Activated CD8-positive, alpha-beta memory T cell treated with anti-CD3 and anti-CD28 coated beads, Interleukin-2, amount 10 ng/mL, durations not matched to agents 7 days and 5 days (primary cell): ENCODE results near the gene TRPV4. TPM values are rescaled to one million over a fixed set of nuclear protein-coding genes. Genes with fewer than 3 reads are reported as not detected.

Experiments used
- ATAC-seq: fragments of 150-1000 bp; cut with Tn5 transposase; one replicate; pipeline ENCODE4 v1.10.0; 2021; ENCODE audit warnings: moderate library complexity
- CTCF ChIA-PET: fragments of 350-600 bp; sonication (Branson Sonifier 250); formaldehyde crosslinking; loops from one replicate; lab custom pipeline; 2021; ENCODE audit warnings: antibody characterized with exemption; lab: Charles Lee
- DNase-seq: peaks from one replicate; pipeline ENCODE4 v3.0.0-alpha.2; 2020
- H3K27ac Mint-ChIP-seq: one replicate; pipeline ENCODE4 v1.8.0; 2021; ENCODE audit warnings: mild to moderate bottlenecking, mixed read lengths
- H3K27me3 Mint-ChIP-seq: one replicate; pipeline ENCODE4 v1.8.0; 2021; ENCODE audit warnings: mixed read lengths
- H3K36me3 Mint-ChIP-seq: one replicate; pipeline ENCODE4 v1.8.0; 2021; ENCODE audit warnings: mild to moderate bottlenecking, mixed read lengths
- H3K4me1 Mint-ChIP-seq: one replicate; pipeline ENCODE4 v1.8.0; 2021; ENCODE audit warnings: mixed read lengths
- H3K4me3 Mint-ChIP-seq: one replicate; pipeline ENCODE4 v1.8.0; 2021; ENCODE audit warnings: mild to moderate bottlenecking, moderate library complexity, mixed read lengths
- H3K9me3 Mint-ChIP-seq: one replicate; pipeline ENCODE4 v1.8.0; 2022; ENCODE audit warnings: low read depth, mixed read lengths
- total RNA-seq, 2 experiments: library from RNA; stranded (reverse); gene quantifications; one replicate each; pipeline ENCODE4 v1.2.3, GENCODE V29; 2021

TRPV4 gene
- total RNA-seq, 2 experiments from 2014 or later: not detected

DNA sequence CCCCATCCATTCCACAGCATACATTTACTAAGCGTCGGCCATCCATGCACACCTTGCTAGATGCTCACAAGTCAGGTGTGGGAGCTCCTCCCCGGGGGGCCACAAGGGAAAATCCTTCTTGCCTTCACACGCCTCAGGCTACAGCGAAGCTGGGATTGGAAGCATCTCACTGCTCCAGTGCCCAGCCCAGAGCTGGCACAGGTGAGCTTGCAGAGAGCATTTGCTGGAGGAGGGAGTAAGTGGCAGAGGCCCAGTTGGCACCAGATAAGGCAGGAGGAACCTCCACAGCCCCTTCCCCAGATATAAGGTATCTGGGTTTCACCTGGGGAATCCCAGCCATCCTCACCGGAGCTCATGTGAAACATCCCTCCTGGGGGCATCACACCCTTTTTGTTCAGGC lies 1.8 kb downstream of the TRPV4 start:
- H3K4me1 Mint-ChIP-seq: peaks cover 12% of the 10 kb centered on the region
- no peaks in the 10 kb centered on the region for H3K9me3 Mint-ChIP-seq
- CTCF ChIA-PET: interaction anchor here (0.6 to 3.5 kb wide), 5 partner anchors 9 to 25 kb away, joined by 3 to 16 read pairs (median 5); no protein-coding TSS in a partner anchor
- no peak for ATAC-seq
- no peak for DNase-seq
- peaks cover 48% of the 10 kb centered on the region for H3K27me3 Mint-ChIP-seq
- H3K4me3 Mint-ChIP-seq: no peak overlapping the region
- no peaks in the 10 kb centered on the region for H3K36me3 Mint-ChIP-seq
- H3K27ac Mint-ChIP-seq: no peak overlapping the region

DNA sequence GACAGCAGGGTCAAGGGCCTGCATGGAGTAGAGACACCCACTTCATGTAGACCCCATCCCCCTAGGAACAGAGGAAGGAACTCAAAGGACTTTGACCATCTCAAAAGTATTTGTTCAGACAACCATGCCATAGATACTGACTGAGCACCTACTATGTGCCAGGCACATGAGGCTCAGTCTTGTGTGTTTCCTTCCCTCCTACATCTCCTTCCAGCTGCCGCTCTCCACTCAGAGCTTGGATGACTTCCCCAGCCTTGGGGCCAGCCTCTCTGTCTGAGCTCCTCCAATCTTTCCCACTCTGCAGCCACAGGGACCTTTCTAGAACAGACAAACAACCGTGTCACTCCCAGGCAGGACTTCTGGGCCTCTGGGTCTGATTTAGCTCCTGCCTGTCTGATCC lies 2.5 kb downstream of the TRPV4 start:
- Mint-ChIP-seq H3K36me3 (no peaks in the 10 kb centered on the region), H3K9me3 (no peaks in the 10 kb centered on the region), H3K27me3 (peaks cover 48% of the 10 kb centered on the region), H3K27ac (no peak overlapping the region), H3K4me3 (no peak overlapping the region), H3K4me1 (peaks cover 12% of the 10 kb centered on the region)
- no peak for DNase-seq
- CTCF ChIA-PET: interaction anchor here (1.6 to 3.5 kb wide), 2 partner anchors 14 to 23 kb away, joined by 5 to 16 read pairs; no protein-coding TSS in a partner anchor
- ATAC-seq: no peak

DNA sequence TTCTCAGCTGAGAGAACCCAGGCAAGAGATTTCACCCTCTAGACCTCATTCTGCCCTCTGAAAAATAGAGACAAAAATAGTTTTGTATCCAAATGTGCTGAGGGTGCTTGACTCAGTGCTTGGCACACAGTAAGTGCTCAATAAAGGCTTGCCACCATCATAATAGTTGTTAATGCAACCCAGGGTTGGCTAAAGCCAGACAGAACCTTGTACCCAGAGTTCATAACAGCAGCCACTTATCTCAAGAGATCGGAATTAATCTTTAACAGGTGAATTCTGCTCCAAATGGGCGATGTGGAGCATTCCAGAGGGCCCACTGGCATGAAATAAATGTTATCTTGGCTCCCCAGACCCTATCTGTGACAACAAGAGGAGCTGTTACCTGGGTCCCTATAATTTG lies 2.9 kb downstream of the TRPV4 start:
- CTCF ChIA-PET: interaction anchor here (1.6 to 3.5 kb wide), 3 partner anchors 15 to 23 kb away, joined by 5 to 23 read pairs (median 16); no protein-coding TSS in a partner anchor
- ATAC-seq (no peak), DNase-seq (no peak)
- H3K27me3 Mint-ChIP-seq: peaks cover 49% of the 10 kb centered on the region
- H3K4me3 Mint-ChIP-seq: no peak overlapping the region
- no peaks in the 10 kb centered on the region for H3K36me3 Mint-ChIP-seq
- H3K27ac Mint-ChIP-seq: no peak overlapping the region
- peaks cover 12% of the 10 kb centered on the region for H3K4me1 Mint-ChIP-seq
- no peaks in the 10 kb centered on the region for H3K9me3 Mint-ChIP-seq

DNA sequence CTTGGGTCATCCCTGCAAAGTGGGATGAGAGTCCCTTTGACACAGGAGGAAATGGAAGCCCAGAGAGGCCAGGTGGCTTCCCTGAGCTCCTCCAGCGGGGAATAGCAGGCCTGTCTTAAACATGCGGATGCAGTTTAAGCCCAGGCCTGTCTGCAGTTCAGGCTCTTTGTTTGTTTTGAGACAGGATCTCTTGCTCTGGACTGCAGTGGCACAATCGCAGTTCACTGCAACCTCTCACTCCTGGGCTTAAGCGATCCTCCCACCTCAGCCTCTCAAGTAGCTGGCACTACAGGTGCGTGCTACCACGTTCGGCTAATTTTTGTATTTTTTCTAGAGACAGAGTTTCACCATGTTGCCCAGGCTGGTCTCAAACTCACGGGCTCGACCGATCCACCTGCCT lies 3.5 kb downstream of the TRPV4 start:
- Mint-ChIP-seq H3K27me3 (peaks cover 45% of the 10 kb centered on the region), H3K4me1 (peaks cover 12% of the 10 kb centered on the region), H3K9me3 (no peaks in the 10 kb centered on the region), H3K4me3 (no peak overlapping the region), H3K27ac (no peak overlapping the region), H3K36me3 (no peaks in the 10 kb centered on the region)
- DNase-seq (no peak), ATAC-seq (no peak)
- CTCF ChIA-PET: interaction anchor here (1.0 to 2.8 kb wide), 3 partner anchors 10 to 23 kb away, joined by 3 to 23 read pairs (median 6); no protein-coding TSS in a partner anchor

DNA sequence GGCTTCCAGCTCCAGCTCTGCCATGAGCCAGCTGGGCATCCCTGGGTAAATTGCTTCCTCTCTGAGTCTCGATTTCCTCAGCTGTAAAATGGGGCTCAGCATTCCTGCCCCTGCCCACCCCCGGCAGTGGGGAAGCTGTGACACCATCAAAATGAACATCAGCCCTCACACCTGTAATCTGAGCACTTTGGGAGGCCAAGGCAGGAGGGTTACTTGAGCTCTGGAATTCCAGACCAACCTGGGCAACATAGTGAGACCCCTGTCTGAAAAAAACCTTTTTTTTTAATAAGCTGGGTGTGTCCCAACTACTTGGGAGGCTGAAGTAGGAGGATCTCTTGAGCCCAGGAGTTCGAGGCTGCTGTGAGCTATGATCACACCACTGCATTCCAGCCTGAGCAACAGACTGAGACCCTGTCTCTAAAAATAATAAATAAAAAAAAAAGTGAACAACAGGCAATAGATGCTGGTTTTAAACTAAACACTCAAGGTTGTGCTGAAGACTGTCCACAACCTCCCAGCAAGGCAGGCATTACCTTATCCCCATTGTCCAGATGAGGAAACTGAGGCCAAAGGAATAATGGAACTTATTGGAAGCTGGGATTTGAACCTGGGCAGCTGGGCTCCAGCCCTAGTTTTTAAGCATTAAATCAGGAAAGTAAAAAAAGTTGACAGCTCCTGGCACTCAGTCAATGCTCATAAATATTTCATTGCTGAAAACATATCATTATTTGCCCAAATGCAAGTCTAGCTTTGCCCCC lies 4.3 kb downstream of the TRPV4 start:
- CTCF ChIA-PET: interaction anchor here (0.8 to 2.8 kb wide), 4 partner anchors 9 to 38 kb away, joined by 3 to 23 read pairs (median 4); no protein-coding TSS in a partner anchor
- ATAC-seq: no peak

DNA sequence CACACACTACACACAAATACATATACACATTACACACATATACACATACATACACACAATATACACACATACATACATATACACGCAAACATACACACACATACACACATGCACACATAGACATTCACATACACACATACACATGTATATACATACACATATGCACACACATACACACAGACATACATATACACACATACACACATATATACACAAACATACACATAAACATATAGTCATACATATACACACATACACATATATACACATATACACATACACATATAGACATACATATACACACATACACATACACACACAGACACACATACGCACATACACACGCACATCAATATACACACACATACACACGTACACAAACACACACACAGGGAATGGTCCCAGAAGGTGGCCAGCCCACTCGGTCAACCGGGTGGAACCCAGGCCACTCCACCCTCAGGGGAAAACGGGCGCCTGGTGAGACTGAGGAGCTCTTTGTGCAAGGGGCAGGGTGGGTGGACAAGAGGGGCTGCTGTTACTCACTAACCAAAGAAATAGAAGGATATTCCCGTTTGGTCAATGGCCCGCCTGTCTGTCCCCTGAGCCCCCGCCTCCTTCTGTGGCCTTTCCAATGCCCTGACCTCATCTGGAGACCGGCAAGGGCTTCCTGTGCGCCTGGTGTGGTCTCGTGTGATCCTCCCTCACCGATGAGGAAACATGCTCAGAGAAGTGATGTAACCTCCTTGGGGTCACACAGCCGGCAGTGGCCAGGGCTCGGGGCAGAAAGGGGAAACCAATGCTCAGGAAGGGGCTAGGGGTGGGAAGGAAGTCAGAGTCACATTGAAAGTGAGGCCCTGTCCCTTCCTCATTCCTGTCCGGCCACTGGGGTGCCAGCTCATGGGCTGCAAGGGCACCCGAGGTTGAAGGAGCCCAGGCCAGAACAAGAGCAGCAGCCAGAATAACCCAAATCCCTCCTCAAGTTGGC lies 5.3 kb downstream of the TRPV4 start:
- H3K27me3 Mint-ChIP-seq: peaks cover 32% of the 10 kb centered on the region
- no peaks in the 10 kb centered on the region for H3K9me3 Mint-ChIP-seq
- peaks cover 10% of the 10 kb centered on the region for H3K4me1 Mint-ChIP-seq
- DNase-seq (peak; percentile 48), ATAC-seq (peak; percentile 63)
- no peaks in the 10 kb centered on the region for H3K36me3 Mint-ChIP-seq
- H3K4me3 Mint-ChIP-seq: no peak overlapping the region
- no peak overlapping the region for H3K27ac Mint-ChIP-seq
- CTCF ChIA-PET: interaction anchor here (0.8 to 2.8 kb wide), 3 partner anchors 18 to 39 kb away, joined by 3 to 23 read pairs (median 6); no protein-coding TSS in a partner anchor

More for the DNA sequence above, 4.3 kb downstream of the TRPV4 start:
- Mint-ChIP-seq H3K4me3 (no peak overlapping the region), H3K27me3 (peaks cover 39% of the 10 kb centered on the region), H3K9me3 (no peaks in the 10 kb centered on the region), H3K4me1 (peaks cover 12% of the 10 kb centered on the region), H3K36me3 (no peaks in the 10 kb centered on the region), H3K27ac (no peak overlapping the region)
- DNase-seq: no peak

DNA sequence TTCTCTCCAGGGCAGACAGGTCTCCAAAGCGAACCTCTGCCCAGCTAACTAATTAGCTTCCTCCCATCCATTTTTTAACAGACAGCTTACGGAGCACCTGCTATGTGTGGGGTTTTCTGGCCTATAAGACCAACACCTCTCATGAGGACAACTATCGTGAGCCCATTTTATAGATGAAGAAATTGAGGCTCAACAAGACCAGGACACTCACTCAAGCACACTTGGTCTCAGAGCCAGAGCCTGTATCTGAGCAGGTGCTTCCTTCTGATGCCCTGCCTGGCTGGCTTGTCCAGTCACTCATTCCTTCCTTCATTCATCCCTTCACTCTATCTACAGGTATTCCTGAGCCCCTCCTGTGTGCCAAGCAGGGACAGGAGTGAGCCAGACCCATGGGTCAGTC lies 6.1 kb downstream of the TRPV4 start:
- Mint-ChIP-seq H3K4me3 (no peak overlapping the region), H3K27ac (no peak overlapping the region), H3K4me1 (peaks cover 10% of the 10 kb centered on the region), H3K27me3 (peaks cover 26% of the 10 kb centered on the region), H3K36me3 (no peaks in the 10 kb centered on the region), H3K9me3 (no peaks in the 10 kb centered on the region)
- DNase-seq (no peak), ATAC-seq (no peak)
- CTCF ChIA-PET: interaction anchor here (0.9 kb wide), 1 partner anchor 18 kb away, joined by 3 read pairs; no protein-coding TSS in a partner anchor

DNA sequence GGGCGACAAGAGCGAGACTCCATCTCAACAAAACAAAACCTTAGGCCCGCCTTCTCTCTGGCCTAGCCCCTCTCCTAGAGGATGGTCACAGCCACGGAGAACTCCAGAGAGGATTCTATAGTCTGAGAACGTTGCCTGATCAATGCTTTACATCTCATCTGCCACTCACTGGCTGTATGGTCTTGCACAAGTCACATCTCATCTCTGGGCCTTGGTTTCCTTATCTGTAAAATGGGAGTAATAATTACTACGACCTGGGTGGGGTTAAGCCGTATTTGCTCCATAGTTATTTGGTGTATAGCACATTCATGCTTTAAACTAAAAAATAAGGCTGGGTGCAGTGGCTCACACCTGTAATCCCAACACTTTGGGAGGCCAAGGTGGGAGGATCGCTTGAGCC lies 8.5 kb downstream of the TRPV4 start:
- CTCF ChIA-PET: interaction anchor here (0.9 to 1.6 kb wide), 3 partner anchors 20 to 28 kb away, joined by 3 to 5 read pairs (median 3); no protein-coding TSS in a partner anchor
- Mint-ChIP-seq H3K27ac (no peak overlapping the region), H3K9me3 (no peaks in the 10 kb centered on the region), H3K36me3 (no peaks in the 10 kb centered on the region), H3K4me1 (peaks cover 10% of the 10 kb centered on the region), H3K27me3 (peaks cover 15% of the 10 kb centered on the region), H3K4me3 (no peak overlapping the region)
- ATAC-seq (no peak), DNase-seq (no peak)

DNA sequence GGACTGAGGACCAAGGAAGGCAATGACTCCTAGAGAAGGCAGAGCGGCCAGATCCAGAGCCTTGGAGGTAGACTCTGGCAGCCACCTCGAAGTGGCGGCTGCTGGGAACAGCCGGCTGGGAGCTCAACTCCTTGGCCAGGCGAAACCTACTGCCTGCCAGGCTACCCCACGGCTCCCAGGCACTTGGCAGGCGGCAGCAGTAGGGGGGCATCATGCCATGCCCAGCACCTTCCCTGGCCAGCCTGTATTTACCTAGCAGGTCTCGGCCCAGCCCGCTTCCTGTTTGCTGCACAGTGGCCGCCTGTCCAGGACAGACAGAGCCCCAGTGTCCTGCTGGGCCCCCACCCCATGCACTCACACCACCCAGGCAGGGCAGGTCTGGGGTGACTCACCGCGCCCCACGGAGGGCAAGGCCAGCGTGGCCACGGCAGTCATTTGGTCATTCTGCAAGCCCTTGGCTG lies 10.2 kb downstream of the TRPV4 start:
- no peak overlapping the region for H3K4me3 Mint-ChIP-seq
- no peak for DNase-seq
- H3K27me3 Mint-ChIP-seq: peaks cover 15% of the 10 kb centered on the region

DNA sequence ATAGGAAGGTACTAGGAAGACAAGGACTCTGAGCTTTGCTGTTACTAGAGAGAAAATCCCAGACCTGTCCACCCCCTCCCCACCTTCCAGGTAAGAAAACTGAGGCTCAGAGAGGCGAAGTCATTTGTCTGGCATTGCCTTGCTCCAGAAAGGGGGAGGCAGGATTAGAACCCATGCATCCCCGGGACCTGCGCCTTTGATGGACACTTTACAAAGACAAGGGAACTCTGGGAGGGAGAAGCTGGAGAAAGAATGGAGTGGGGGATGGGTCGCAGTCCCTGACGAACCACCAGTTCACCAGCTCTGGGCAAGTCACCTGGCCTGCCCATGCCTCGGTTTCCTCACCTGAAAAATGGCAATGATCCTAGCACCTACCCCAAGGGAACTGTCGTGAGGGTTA lies 10.8 kb downstream of the TRPV4 start:
- DNase-seq (no peak), ATAC-seq (no peak)
- no peaks in the 10 kb centered on the region for H3K36me3 Mint-ChIP-seq
- no peak overlapping the region for H3K27ac Mint-ChIP-seq
- peaks cover under 1% of the 10 kb centered on the region for H3K4me1 Mint-ChIP-seq
- CTCF ChIA-PET: interaction anchor here (1.3 kb wide), 1 partner anchor 10 kb away, joined by 4 read pairs; no protein-coding TSS in a partner anchor
- no peak overlapping the region for H3K4me3 Mint-ChIP-seq
- H3K27me3 Mint-ChIP-seq: peaks cover 14% of the 10 kb centered on the region
- H3K9me3 Mint-ChIP-seq: no peaks in the 10 kb centered on the region

More for the DNA sequence above, 10.2 kb downstream of the TRPV4 start:
- CTCF ChIA-PET: interaction anchor here (1.3 kb wide), 1 partner anchor 9 kb away, joined by 4 read pairs; no protein-coding TSS in a partner anchor
- H3K9me3 Mint-ChIP-seq: no peaks in the 10 kb centered on the region
- H3K27ac Mint-ChIP-seq: no peak overlapping the region
- no peak for ATAC-seq
- H3K36me3 Mint-ChIP-seq: no peaks in the 10 kb centered on the region
- H3K4me1 Mint-ChIP-seq: peaks cover 6% of the 10 kb centered on the region

DNA sequence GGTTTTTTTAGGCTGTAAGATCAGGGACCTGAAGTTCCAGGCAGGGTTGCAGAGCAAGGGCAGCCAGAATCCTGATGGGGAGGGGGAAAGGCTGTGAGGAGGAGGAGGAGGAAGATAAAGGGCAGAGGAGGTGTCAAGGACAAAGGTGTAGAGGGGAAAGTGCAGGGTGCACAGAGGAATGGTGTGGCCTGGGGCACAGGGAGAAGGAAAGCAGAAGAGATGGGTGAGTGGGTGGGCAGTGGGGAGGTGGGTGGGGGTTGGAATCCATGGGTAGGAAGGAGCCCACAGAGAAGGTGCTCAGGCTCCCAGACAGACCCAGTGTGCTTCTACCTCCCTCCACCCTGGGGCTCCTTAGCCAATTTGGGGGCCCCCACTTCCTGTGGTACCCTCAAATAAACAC lies 11.2 kb downstream of the TRPV4 start:
- no peak overlapping the region for H3K4me3 Mint-ChIP-seq
- H3K27ac Mint-ChIP-seq: no peak overlapping the region
- ATAC-seq (no peak), DNase-seq (no peak)
- H3K27me3 Mint-ChIP-seq: peaks cover 14% of the 10 kb centered on the region
- no peaks in the 10 kb centered on the region for H3K36me3 Mint-ChIP-seq
- CTCF ChIA-PET: interaction anchor here (1.3 kb wide), 1 partner anchor 10 kb away, joined by 4 read pairs; no protein-coding TSS in a partner anchor
- H3K4me1 Mint-ChIP-seq: no peaks in the 10 kb centered on the region
- no peaks in the 10 kb centered on the region for H3K9me3 Mint-ChIP-seq

DNA sequence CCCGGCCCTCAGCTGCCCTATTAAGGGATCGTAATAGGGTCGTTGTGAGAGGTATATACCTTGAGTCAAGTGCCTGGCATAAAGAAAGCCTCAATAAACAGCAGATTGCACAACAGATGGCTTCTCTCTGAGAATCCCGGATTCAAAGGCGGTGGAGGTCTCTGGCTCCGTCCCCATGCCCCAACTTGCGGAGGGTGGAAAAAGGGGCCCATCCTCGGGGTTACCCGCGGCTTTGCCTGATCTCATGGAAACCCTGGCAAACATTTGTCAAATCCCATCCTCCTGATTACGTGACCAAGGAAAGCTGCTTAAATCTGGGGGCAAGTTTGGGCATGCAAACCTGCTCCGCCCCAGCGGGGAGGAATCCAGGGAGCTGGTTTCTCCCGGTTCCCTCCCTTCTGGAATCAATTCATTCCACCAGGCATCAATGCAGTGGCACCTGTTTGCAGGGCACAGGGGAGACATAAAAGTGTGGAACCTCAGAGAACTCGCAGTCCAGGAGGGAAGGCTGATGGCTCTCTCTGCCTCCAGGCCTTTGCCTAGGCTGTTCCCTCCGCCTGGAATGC lies 12.3 kb downstream of the TRPV4 start:
- Mint-ChIP-seq H3K4me1 (no peaks in the 10 kb centered on the region), H3K4me3 (no peak overlapping the region), H3K9me3 (no peaks in the 10 kb centered on the region), H3K27ac (no peak overlapping the region), H3K27me3 (peaks cover 10% of the 10 kb centered on the region), H3K36me3 (no peaks in the 10 kb centered on the region)
- ATAC-seq: no peak
- DNase-seq: no peak
- CTCF ChIA-PET: interaction anchor here (1.4 kb wide), 1 partner anchor 25 kb away, joined by 3 read pairs; no protein-coding TSS in a partner anchor
